T-cell (primary cell): ENCODE data around the gene VPS13D. TPM values are rescaled to one million over a fixed set of nuclear protein-coding genes. Genes with fewer than 3 reads are reported as not detected.
"Not testable (repeated sequence)": the region's sequence is repeated elsewhere in the genome, so short reads cannot be mapped to it uniquely, and the experiment has no call there.

ENCODE experiments used
- ATAC-seq, 4 experiments: fragments of 200-7000 bp in 3 of 4; fragments of 150-1000 bp in 1 of 4; cut with Tn5 transposase; replicated peaks in 1 of 4; 1 replicate in 3 of 4; 2 replicates in 1 of 4; pipeline ENCODE4 v1.10.0; 2021; ENCODE audit warnings: moderate library complexity in 3 of 4, mild to moderate bottlenecking in 2 of 4, moderate number of reproducible peaks in 1 of 4
- CTCF ChIA-PET, 2 donors: fragments of 300-600 bp; sonication (Branson Sonifier 250); formaldehyde crosslinking; loops; one replicate each; lab custom pipeline; 2022; ENCODE audit warnings: antibody characterized with exemption in 2 of 2; lab: Charles Lee
- POLR2A ChIA-PET, 2 donors: fragments of 300-600 bp; sonication (Branson Sonifier 250); formaldehyde crosslinking; loops; one replicate each; lab custom pipeline; 2022; ENCODE audit warnings: antibody characterized with exemption in 2 of 2; lab: Charles Lee
- DNase-seq, 35 experiments: peaks; one replicate each; pipeline versions ENCODE4 v3.0.0 to v3.0.0-alpha.2; 2013 to 2023
- H3K27ac ChIP-seq: one replicate; pipeline ENCODE4 v1.5.1; 2013; ENCODE audit warnings: low read length
- H3K27me3 ChIP-seq, 2 experiments: replicated peaks in 1 of 2; 1 replicate in 1 of 2; 2 replicates in 1 of 2; pipeline versions ENCODE4 v1.6.1 to v1.7.0; 2013; ENCODE audit warnings: low read length in 1 of 2, mixed read lengths in 1 of 2; ENCODE audit not compliant: control insufficient read depth in 2 of 2, insufficient read depth in 2 of 2; ENCODE audit errors: extremely low read depth in 1 of 2
- H3K36me3 ChIP-seq, 2 donors: 1 replicate in 1 of 2; 2 replicates in 1 of 2; pipeline versions ENCODE4 v1.6.1 to v1.7.0; 2013; ENCODE audit warnings: low read length in 1 of 2; ENCODE audit not compliant: control insufficient read depth in 2 of 2, insufficient read depth in 1 of 2; ENCODE audit errors: extremely low read depth in 1 of 2
- H3K4me1 ChIP-seq, 2 experiments: 1 replicate in 1 of 2; 2 replicates in 1 of 2; pipeline versions ENCODE4 v1.6.1 to v1.7.0; 2013; ENCODE audit warnings: low read length in 2 of 2, mixed read lengths in 1 of 2; ENCODE audit not compliant: insufficient read depth in 2 of 2, control insufficient read depth in 1 of 2; ENCODE audit errors: extremely low read depth in 1 of 2
- H3K4me3 ChIP-seq, 2 donors: 1 replicate in 1 of 2; 2 replicates in 1 of 2; pipeline versions ENCODE4 v1.5.1 to v1.7.0; 2013; ENCODE audit warnings: mild to moderate bottlenecking in 2 of 2, low read length in 1 of 2, moderate library complexity in 1 of 2; ENCODE audit not compliant: control insufficient read depth in 1 of 2; ENCODE audit errors: extremely low read depth in 1 of 2
- H3K9me3 ChIP-seq: 2 replicates; pipeline ENCODE4 v1.7.0; 2013
- H3K27ac Mint-ChIP-seq, 2 donors: one replicate each; pipeline ENCODE4 v1.8.0; 2020 to 2021; ENCODE audit warnings: mild to moderate bottlenecking in 2 of 2, mixed read lengths in 2 of 2
- H3K27me3 Mint-ChIP-seq, 2 donors: one replicate each; pipeline ENCODE4 v1.8.0; 2021 to 2022; ENCODE audit warnings: mixed read lengths in 2 of 2
- H3K36me3 Mint-ChIP-seq: one replicate; pipeline ENCODE4 v1.8.0; 2021; ENCODE audit warnings: mixed read lengths
- H3K4me1 Mint-ChIP-seq, 3 donors: one replicate each; pipeline ENCODE4 v1.8.0; 2020 to 2022; ENCODE audit warnings: mixed read lengths in 3 of 3, mild to moderate bottlenecking in 1 of 3
- H3K4me3 Mint-ChIP-seq, 3 donors: one replicate each; pipeline ENCODE4 v1.8.0; 2020 to 2022; ENCODE audit warnings: mild to moderate bottlenecking in 3 of 3, mixed read lengths in 3 of 3, moderate library complexity in 3 of 3
- H3K9me3 Mint-ChIP-seq, 3 donors: one replicate each; pipeline ENCODE4 v1.8.0; 2020 to 2022; ENCODE audit warnings: mixed read lengths in 3 of 3
- WGBS: methylation state at CpG from one replicate; pipeline ENCODE4 v1.1.5; 2013; ENCODE audit warnings: missing lambda C conversion rate; ENCODE audit not compliant: insufficient coverage; 5-methylcytosine and 5-hydroxymethylcytosine counted together
- total RNA-seq, 35 experiments: library from RNA in 6 of 35; stranded (reverse) in 6 of 35; fragments of 120-200 nt in 1 of 35; gene quantifications; one replicate each; pipeline versions ENCODE4 v1.2.1 to v1.2.4 and lab custom pipeline; 2013 to 2026

Gene VPS13D
- total RNA-seq, 5 donors from 2014 or later (not counting 1 experiment from before 2014, with no cell fraction given) = 73.5 to 85.9 (median 75.8) TPM

GRCh38 chr1:12219800-12220199 is 10.0 kb upstream of the VPS13D start:
- POLR2A ChIA-PET = interaction anchor here in 1 of 2 donors (0.6 kb wide), 1 partner anchor 546 kb away, joined by 3 read pairs; no protein-coding TSS in a partner anchor
- no peak overlapping the region for H3K27ac ChIP-seq

GRCh38 chr1:12220890-12221289 is 8.9 kb upstream of the VPS13D start:
- Mint-ChIP-seq H3K27me3 (no peaks in the 10 kb centered on the region), H3K36me3 (peaks cover 3% of the 10 kb centered on the region), H3K4me1 (no peaks in the 10 kb centered on the region), H3K9me3 (peaks cover 0 to 4% (median 0%) of the 10 kb centered on the region in 3 donors), H3K4me3 (no peak overlapping the region), H3K27ac (no peak overlapping the region)
- Histone ChIP-seq H3K4me1 (no peaks in the 10 kb centered on the region), H3K36me3 (no peaks in the 10 kb centered on the region), H3K27ac (no peak overlapping the region), H3K27me3 (peaks cover 0 to 7% of the 10 kb centered on the region in 2 experiments), H3K4me3 (no peak overlapping the region), H3K9me3 (no peaks in the 10 kb centered on the region)
- ATAC-seq (no peak), DNase-seq (no peak)
- CTCF ChIA-PET = no interaction called here
- POLR2A ChIA-PET = no interaction called here
- 100% methylated on average over 1 of the region's 2 CpGs for WGBS

More at GRCh38 chr1:12219800-12220199, 10.0 kb upstream of the VPS13D start:
- Mint-ChIP-seq H3K4me3 (no peak overlapping the region), H3K36me3 (peaks cover 3% of the 10 kb centered on the region), H3K27ac (no peak overlapping the region), H3K9me3 (peaks cover 0 to 4% (median 0%) of the 10 kb centered on the region in 3 donors), H3K4me1 (no peaks in the 10 kb centered on the region), H3K27me3 (no peaks in the 10 kb centered on the region)
- CTCF ChIA-PET = no interaction called here
- DNase-seq = no peak
- H3K4me1 ChIP-seq = no peaks in the 10 kb centered on the region
- H3K36me3 ChIP-seq = no peaks in the 10 kb centered on the region
- H3K9me3 ChIP-seq = no peaks in the 10 kb centered on the region
- H3K27me3 ChIP-seq = peaks cover 0 to 9% of the 10 kb centered on the region in 2 experiments
- no peak for ATAC-seq
- no peak overlapping the region for H3K4me3 ChIP-seq
- 93% methylated on average over 2 of the region's 4 CpGs for WGBS

GRCh38 chr1:12222700-12223099 is 7.1 kb upstream of the VPS13D start:
- H3K36me3 ChIP-seq, DNase-seq, H3K9me3 Mint-ChIP-seq, H3K4me1 ChIP-seq, H3K9me3 ChIP-seq, ATAC-seq, POLR2A ChIA-PET, H3K4me3 ChIP-seq, H3K27me3 Mint-ChIP-seq, H3K36me3 Mint-ChIP-seq, H3K27ac ChIP-seq, H3K4me1 Mint-ChIP-seq, H3K27me3 ChIP-seq, H3K27ac Mint-ChIP-seq, H3K4me3 Mint-ChIP-seq: not testable (repeated sequence)
- CTCF ChIA-PET = interaction anchor here in 1 of 2 donors (0.7 kb wide), 1 partner anchor 54 kb away, joined by 3 read pairs; no protein-coding TSS in a partner anchor
- WGBS = no CpG with 5 or more reads among the region's 1 CpG

- CTCF ChIA-PET, H3K4me3 Mint-ChIP-seq, H3K36me3 Mint-ChIP-seq, DNase-seq, H3K27ac ChIP-seq, H3K36me3 ChIP-seq, H3K4me1 ChIP-seq, H3K27me3 ChIP-seq, H3K4me1 Mint-ChIP-seq, H3K9me3 Mint-ChIP-seq, POLR2A ChIA-PET, H3K27ac Mint-ChIP-seq, H3K9me3 ChIP-seq, ATAC-seq, H3K27me3 Mint-ChIP-seq, H3K4me3 ChIP-seq: not testable (repeated sequence)
- WGBS = no CpG with 5 or more reads among the region's 6 CpGs
Observed at GRCh38 chr1:12224092-12224491, 5.7 kb upstream of the VPS13D start.

- Histone ChIP-seq H3K4me1 (peaks cover 5 to 22% of the 10 kb centered on the region in 2 experiments), H3K9me3 (no peaks in the 10 kb centered on the region), H3K27ac (no peak overlapping the region), H3K27me3 (no peaks in the 10 kb centered on the region), H3K36me3 (peaks cover 0 to 2% of the 10 kb centered on the region in 2 donors), H3K4me3 (no peak overlapping the region)
- peak overlapping the region; percentile 68 to 77 (median 75) for H3K4me3 Mint-ChIP-seq
- POLR2A ChIA-PET = no interaction called here
- WGBS = 81% methylated on average over 3 of the region's 7 CpGs
- peaks cover 12 to 21% (median 21%) of the 10 kb centered on the region in 3 donors for H3K4me1 Mint-ChIP-seq
- no peaks in the 10 kb centered on the region for H3K36me3 Mint-ChIP-seq
- H3K9me3 Mint-ChIP-seq = no peaks in the 10 kb centered on the region
- CTCF ChIA-PET = interaction anchor here in 1 of 2 donors (0.8 to 0.9 kb wide), 2 partner anchors 46 to 249 kb away, joined by 4 read pairs; partner anchors contain the start of gene MFN2
- H3K27me3 Mint-ChIP-seq = no peaks in the 10 kb centered on the region
- no peak for ATAC-seq
- H3K27ac Mint-ChIP-seq = peak overlapping the region in 1 of 2 donors; percentile 73
- no peak for DNase-seq
Observed at GRCh38 chr1:12228979-12229378, 851 bp upstream of the VPS13D start.

GRCh38 chr1:12229386-12229834 is 420 bp upstream of the VPS13D start:
- DNase-seq (no peak), ATAC-seq (peak in 1 of 4 experiments; percentile 21)
- POLR2A ChIA-PET = no interaction called here
- H3K9me3 ChIP-seq = no peaks in the 10 kb centered on the region
- Mint-ChIP-seq H3K36me3 (no peaks in the 10 kb centered on the region), H3K27me3 (no peaks in the 10 kb centered on the region), H3K9me3 (no peaks in the 10 kb centered on the region), H3K4me3 (peak overlapping the region; percentile 68 to 77 (median 75)), H3K27ac (peak overlapping the region; percentile 55 to 73), H3K4me1 (peaks cover 12 to 25% (median 24%) of the 10 kb centered on the region in 3 donors)
- peaks cover 0 to 2% of the 10 kb centered on the region in 2 donors for H3K36me3 ChIP-seq
- CTCF ChIA-PET = interaction anchor here in 1 of 2 donors (0.8 to 0.9 kb wide), 2 partner anchors 46 to 249 kb away, joined by 4 read pairs; partner anchors contain the start of gene MFN2
- 57% methylated on average over 7 of the region's 13 CpGs for WGBS
- H3K27me3 ChIP-seq = no peaks in the 10 kb centered on the region
- peaks cover 5 to 22% of the 10 kb centered on the region in 2 experiments for H3K4me1 ChIP-seq
- H3K27ac ChIP-seq = no peak overlapping the region
- H3K4me3 ChIP-seq = peak overlapping the region in 1 of 2 donors; percentile 90
